Choroid plexus epithelial cell (primary cell): ENCODE results near the gene OPRD1.

ENCODE experiments used
- DNase-seq: peaks from one replicate; pipeline ENCODE4 v3.0.0-alpha.2; 2010; ENCODE audit warnings: low read depth
- H3K4me3 ChIP-seq: 2 replicates; pipeline ENCODE4 v1.5.1; 2011; ENCODE audit warnings: low read depth, mild to moderate bottlenecking, control low read depth, low read length, moderate library complexity
- CTCF ChIP-seq: conservative IDR thresholded peaks from 2 replicates; pipeline ENCODE4 v1.5.1; 2011; ENCODE audit warnings: low read depth, mild to moderate bottlenecking, control low read depth, inconsistent platforms, low read length, moderate library complexity

The OPRD1 gene

GRCh38 chr1:28890836-28891235, 78.9 kb downstream of the OPRD1 start:
- no peak overlapping the region for H3K4me3 ChIP-seq
- DNase-seq = no peak
- no peak for TF ChIP-seq CTCF

GRCh38 chr1:28891256-28891655, 79.3 kb downstream of the OPRD1 start:
- no peak for TF ChIP-seq CTCF
- H3K4me3 ChIP-seq = no peak overlapping the region
- no peak for DNase-seq

- peak; percentile 68 for TF ChIP-seq CTCF
- H3K4me3 ChIP-seq = no peak overlapping the region
- peak; percentile 40 for DNase-seq
These were observed 81.6 kb downstream of the OPRD1 start for GRCh38 chr1:28893403-28894102.

GRCh38 chr1:28894785-28895184, 82.8 kb downstream of the OPRD1 start:
- no peak for TF ChIP-seq CTCF
- no peak for DNase-seq
- H3K4me3 ChIP-seq = no peak overlapping the region

- TF ChIP-seq CTCF = no peak
- peak; percentile 12 for DNase-seq
- H3K4me3 ChIP-seq = no peak overlapping the region
These were observed 84.1 kb downstream of the OPRD1 start for GRCh38 chr1:28895896-28896608.

- no peak overlapping the region for H3K4me3 ChIP-seq
- DNase-seq = no peak
- TF ChIP-seq CTCF = no peak
These were observed 84.6 kb downstream of the OPRD1 start for GRCh38 chr1:28896609-28896986.

GRCh38 chr1:28897789-28898188, 85.8 kb downstream of the OPRD1 start:
- no peak overlapping the region for H3K4me3 ChIP-seq
- TF ChIP-seq CTCF = no peak
- no peak for DNase-seq
